ENCODE measurements around the gene SLC25A43.
"Not testable (repeated sequence)": the region's sequence is repeated elsewhere in the genome, so short reads cannot be mapped to it uniquely, and the experiment has no call there.

SLC25A43 gene

GRCh38 chrX:119410027-119410819, 11.1 kb downstream of the SLC25A43 start:
- peak in 3 of 14 donors; percentile 3 to 50 (median 12) for DNase-seq

GRCh38 chrX:119410854-119411253, 11.7 kb downstream of the SLC25A43 start:
- no peak for DNase-seq

GRCh38 chrX:119411959-119412358, 12.8 kb downstream of the SLC25A43 start:
- DNase-seq = no peak

GRCh38 chrX:119417376-119417775, 18.2 kb downstream of the SLC25A43 start:
- DNase-seq = no peak

GRCh38 chrX:119417842-119418241, 18.7 kb downstream of the SLC25A43 start:
- DNase-seq = no peak

- no peak for DNase-seq
Measured at GRCh38 chrX:119419146-119419545, 20.0 kb downstream of the SLC25A43 start.

- no peak for DNase-seq
Measured at GRCh38 chrX:119419898-119420297, 20.8 kb downstream of the SLC25A43 start.

GRCh38 chrX:119421016-119421705, 22.0 kb downstream of the SLC25A43 start:
- no peak for DNase-seq

- no peak for DNase-seq
Measured at GRCh38 chrX:119423631-119424030, 24.5 kb downstream of the SLC25A43 start.

- no peak for DNase-seq
Measured at GRCh38 chrX:119424999-119425398, 25.9 kb downstream of the SLC25A43 start.

GRCh38 chrX:119427024-119427794, 28.1 kb downstream of the SLC25A43 start:
- peak in 10 of 14 donors; percentile 1 to 20 (median 8) for DNase-seq

GRCh38 chrX:119427795-119428185, 28.7 kb downstream of the SLC25A43 start:
- DNase-seq = no peak

- no peak for DNase-seq
Measured at GRCh38 chrX:119429471-119429870, 30.3 kb downstream of the SLC25A43 start.

- not testable (repeated sequence) for DNase-seq
Measured at GRCh38 chrX:119441295-119441694, 42.2 kb downstream of the SLC25A43 start.

GRCh38 chrX:119442286-119442685, 43.1 kb downstream of the SLC25A43 start:
- DNase-seq = no peak

GRCh38 chrX:119453202-119453601, 54.1 kb downstream of the SLC25A43 start:
- DNase-seq = no peak

- DNase-seq = no peak
Measured at GRCh38 chrX:119455264-119455663, 56.1 kb downstream of the SLC25A43 start.

- DNase-seq = no peak
Measured at GRCh38 chrX:119459181-119459580, 60.0 kb downstream of the SLC25A43 start.

- DNase-seq = no peak
Measured at GRCh38 chrX:119465555-119465954, 66.4 kb downstream of the SLC25A43 start.

- DNase-seq = no peak
Measured at GRCh38 chrX:119466970-119467369, 67.8 kb downstream of the SLC25A43 start.

GRCh38 chrX:119467433-119467832, 68.3 kb downstream of the SLC25A43 start:
- DNase-seq = no peak

GRCh38 chrX:119467842-119468550, 68.9 kb downstream of the SLC25A43 start, which contains the start of gene SLC25A5:
SLC25A5 (plus strand) TSS chrX:119468444; CDS start chrX:119468516, 72 bp downstream.
- peak; percentile 6 to 83 (median 70) for DNase-seq
